ENCODE measurements around the gene PPP1R3E.

PPP1R3E gene

DNA sequence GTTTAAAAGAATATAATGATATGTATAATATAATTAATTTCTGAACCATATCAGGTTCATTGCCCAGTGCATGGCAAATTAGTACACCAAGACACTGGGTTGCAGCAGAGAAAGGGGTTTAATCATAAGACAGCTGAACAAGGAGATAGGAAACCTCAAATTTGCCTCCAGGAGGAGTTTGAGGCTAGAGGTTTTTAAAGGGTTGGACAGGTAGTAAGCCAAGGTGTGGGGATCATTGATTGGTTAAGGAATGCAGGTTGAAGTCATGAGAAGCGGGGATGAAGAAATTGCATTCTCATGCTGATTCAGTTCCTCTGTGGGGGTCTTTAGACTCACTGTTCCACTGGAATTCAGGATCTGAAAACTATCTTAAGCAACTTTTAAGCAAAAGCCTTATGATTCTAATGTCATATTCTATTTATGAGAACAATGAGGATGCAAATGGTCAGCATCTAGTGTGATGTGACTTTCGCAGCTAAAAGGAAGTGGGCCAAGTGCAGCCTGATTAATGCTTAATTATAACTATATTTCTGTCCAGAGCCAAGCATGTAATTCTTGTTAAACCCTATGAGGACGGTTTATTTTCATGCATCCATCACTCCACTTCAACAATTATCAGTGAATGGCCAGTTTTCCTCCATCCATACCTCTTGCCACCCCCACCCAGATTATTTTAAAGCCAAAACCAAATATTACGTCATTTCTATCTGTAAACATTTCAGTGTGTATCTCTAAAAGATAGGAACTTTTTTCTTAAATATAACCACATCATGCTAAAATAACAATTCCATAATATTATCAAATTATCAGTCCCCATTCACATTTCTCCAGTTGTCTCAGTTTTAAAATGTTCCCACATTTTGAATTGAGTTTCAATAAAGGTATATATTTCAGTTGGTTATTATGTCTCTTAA lies 50.0 kb downstream of the PPP1R3E start:
- POLR2A ChIA-PET, result no interaction called here
- DNase-seq (ENCODE audit: low read depth, low spot score), result no peak
- H3K4me3 ChIP-seq (ENCODE audit: low read depth, low read length), result no peak overlapping the region
- TF ChIP-seq, protein P1, sequence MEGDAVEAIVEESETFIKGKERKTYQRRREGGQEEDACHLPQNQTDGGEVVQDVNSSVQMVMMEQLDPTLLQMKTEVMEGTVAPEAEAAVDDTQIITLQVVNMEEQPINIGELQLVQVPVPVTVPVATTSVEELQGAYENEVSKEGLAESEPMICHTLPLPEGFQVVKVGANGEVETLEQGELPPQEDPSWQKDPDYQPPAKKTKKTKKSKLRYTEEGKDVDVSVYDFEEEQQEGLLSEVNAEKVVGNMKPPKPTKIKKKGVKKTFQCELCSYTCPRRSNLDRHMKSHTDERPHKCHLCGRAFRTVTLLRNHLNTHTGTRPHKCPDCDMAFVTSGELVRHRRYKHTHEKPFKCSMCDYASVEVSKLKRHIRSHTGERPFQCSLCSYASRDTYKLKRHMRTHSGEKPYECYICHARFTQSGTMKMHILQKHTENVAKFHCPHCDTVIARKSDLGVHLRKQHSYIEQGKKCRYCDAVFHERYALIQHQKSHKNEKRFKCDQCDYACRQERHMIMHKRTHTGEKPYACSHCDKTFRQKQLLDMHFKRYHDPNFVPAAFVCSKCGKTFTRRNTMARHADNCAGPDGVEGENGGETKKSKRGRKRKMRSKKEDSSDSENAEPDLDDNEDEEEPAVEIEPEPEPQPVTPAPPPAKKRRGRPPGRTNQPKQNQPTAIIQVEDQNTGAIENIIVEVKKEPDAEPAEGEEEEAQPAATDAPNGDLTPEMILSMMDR (IDR thresholded peaks at IDR 0.05; ENCODE audit: insufficient read depth, low read length, missing control alignments), result no peak
- CTCF ChIA-PET, result interaction anchor here (0.7 kb wide), 1 partner anchor 9 kb away, joined by 3 read pairs; no protein-coding TSS in a partner anchor

DNA sequence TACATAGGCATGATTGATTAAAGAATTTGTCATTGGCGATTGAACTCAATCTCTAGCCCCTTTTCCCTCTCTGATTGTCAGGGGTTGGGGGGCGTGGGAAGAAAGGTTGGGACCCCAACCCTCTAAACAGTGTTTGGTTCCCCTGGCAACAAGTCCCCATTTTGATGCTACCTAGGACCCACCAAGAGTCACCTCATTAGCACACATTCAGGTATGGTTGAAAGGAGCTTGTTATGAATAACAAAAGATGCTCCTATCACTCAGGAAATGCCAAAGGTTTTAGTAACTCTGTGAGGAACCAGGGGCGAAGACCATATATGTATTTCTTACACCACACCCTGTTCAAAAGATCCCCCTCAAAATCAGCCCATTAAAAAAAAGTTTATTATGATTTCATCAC lies 50.7 kb downstream of the PPP1R3E start:
- POLR2A ChIA-PET, result no interaction called here
- H3K4me3 ChIP-seq (ENCODE audit: low read depth, low read length), result no peak overlapping the region
- CTCF ChIA-PET, result interaction anchor here (0.7 kb wide), 1 partner anchor 8 kb away, joined by 3 read pairs; no protein-coding TSS in a partner anchor
- no peak for DNase-seq (ENCODE audit: low read depth, low spot score)
- TF ChIP-seq, protein P1 (IDR thresholded peaks at IDR 0.05; ENCODE audit: insufficient read depth, low read length, missing control alignments), result no peak

DNA sequence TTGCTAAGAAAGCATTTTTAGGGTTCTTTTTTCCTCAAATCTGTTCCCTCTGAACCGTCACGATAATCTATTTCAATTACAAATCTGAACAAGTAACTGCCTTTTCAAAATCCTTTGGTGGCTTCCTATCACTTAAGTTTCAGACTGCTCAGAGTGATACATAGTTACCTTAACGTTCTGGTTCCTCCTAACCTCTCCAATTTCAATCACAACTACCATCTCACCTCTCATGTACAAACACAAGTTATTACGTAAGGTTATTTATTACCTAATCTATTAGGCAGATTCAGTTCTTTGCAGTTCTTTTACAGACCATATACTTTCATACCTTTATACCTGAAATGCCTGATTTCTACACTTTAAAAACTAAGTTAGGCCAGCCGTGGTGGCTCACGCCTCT lies 52.8 kb downstream of the PPP1R3E start:
- POLR2A ChIA-PET, result no interaction called here

DNA sequence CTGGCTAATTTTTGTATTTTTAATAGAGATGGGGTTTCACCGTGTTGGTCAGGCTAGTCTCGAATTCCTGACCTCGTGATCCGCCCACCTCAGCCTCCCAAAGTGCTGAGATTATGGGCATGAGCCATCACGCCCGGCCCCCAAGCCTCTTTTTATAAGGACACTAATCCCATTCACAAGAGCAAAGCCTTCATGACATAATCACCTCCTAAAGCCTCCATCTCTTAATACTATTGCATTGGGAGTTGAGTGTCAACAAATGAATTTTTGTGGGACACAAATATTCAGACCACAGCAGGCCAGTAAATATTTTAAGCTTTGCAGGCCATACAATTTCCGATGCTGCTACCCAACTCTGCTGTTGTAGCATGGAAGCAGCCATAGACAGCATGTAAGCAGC lies 54.1 kb downstream of the PPP1R3E start:
- no peak for DNase-seq (ENCODE audit: low read depth, low spot score)
- CTCF ChIA-PET, result interaction anchor here (1.1 to 1.8 kb wide), 4 partner anchors 9 to 62 kb away, joined by 3 to 7 read pairs (median 4); partner anchors contain the start of gene HOMEZ
- POLR2A ChIA-PET, result no interaction called here
- H3K4me3 ChIP-seq (ENCODE audit: low read depth, low read length), result no peak overlapping the region
- TF ChIP-seq, protein P1 (IDR thresholded peaks at IDR 0.05; ENCODE audit: insufficient read depth, low read length, missing control alignments), result no peak

More for the DNA sequence above, 52.8 kb downstream of the PPP1R3E start:
- TF ChIP-seq, protein P1 (IDR thresholded peaks at IDR 0.05; ENCODE audit: insufficient read depth, low read length, missing control alignments), result no peak
- no peak for DNase-seq (ENCODE audit: low read depth, low spot score)
- CTCF ChIA-PET, result interaction anchor here (1.1 to 1.8 kb wide), 2 partner anchors 36 to 64 kb away, joined by 3 to 7 read pairs; partner anchors contain the start of gene HOMEZ
- no peak overlapping the region for H3K4me3 ChIP-seq (ENCODE audit: low read depth, low read length)
